Activated naive CD4-positive, alpha-beta T cell treated with anti-CD3 and anti-CD28 coated beads, Interleukin-2, amount 10 ng/mL, durations not matched to agents 5 hours and 36 hours (primary cell): ENCODE data around the gene IFFO2. TPM values are rescaled to one million over a fixed set of nuclear protein-coding genes. Genes with fewer than 3 reads are reported as not detected.

Experiments used
- microRNA-seq: library from miRNA; unstranded; fragments of <30 nt; microRNA quantifications from one replicate; pipeline ENCODE4 v1.2.0, GENCODE V29; 2022; ENCODE audit warnings: borderline microRNAs expressed, borderline replicate concordance
- total RNA-seq, 2 experiments: library from RNA; stranded (reverse); gene quantifications; one replicate each; pipeline ENCODE4 v1.2.3, GENCODE V29; 2021

The IFFO2 gene
- 10 to 100 TPM; 13.9 to 14.8 TPM for total RNA-seq

GRCh38 chr1:18956193-18957135, at the start of gene IFFO2:
TSS of gene IFFO2 (minus strand) at chr1:18956676. CDS start at chr1:18956332, 344 bp downstream.

GRCh38 chr1:18902523-18903290, 53.8 kb downstream of the IFFO2 start, which contains the start of gene ALDH4A1:
TSS of gene ALDH4A1 (minus strand) at chr1:18902555. CDS start at chr1:18902523, 32 bp downstream.

GRCh38 chr1:18859560-18859959, 96.9 kb downstream of the IFFO2 start, which contains the start of gene TAS1R2:
TSS of gene TAS1R2 (minus strand) at chr1:18859660. CDS start at chr1:18859660, 0 bp downstream.

Small RNAs within 50 kb of the gene (microRNA-seq; reads per million reads assigned to microRNA genes)
- gene MIR1290 (not detected), gene MIR4695 (0.63 reads per million)

Other genes with a start within 250 kb of the IFFO2 start
- gene TAS1R2, start 97.0 kb downstream of the IFFO2 start, total RNA-seq, result not detected
- gene ALDH4A1, start 54.1 kb downstream of the IFFO2 start, total RNA-seq, result 1 to 10 TPM; 3.9 to 4.5 TPM